ENCODE results near the gene KCTD12. TPM values are rescaled to one million over a fixed set of nuclear protein-coding genes. Genes with fewer than 3 reads are reported as not detected.

KCTD12 gene
- total RNA-seq, 1 experiment from 2014 or later: 6.7 TPM

DNA sequence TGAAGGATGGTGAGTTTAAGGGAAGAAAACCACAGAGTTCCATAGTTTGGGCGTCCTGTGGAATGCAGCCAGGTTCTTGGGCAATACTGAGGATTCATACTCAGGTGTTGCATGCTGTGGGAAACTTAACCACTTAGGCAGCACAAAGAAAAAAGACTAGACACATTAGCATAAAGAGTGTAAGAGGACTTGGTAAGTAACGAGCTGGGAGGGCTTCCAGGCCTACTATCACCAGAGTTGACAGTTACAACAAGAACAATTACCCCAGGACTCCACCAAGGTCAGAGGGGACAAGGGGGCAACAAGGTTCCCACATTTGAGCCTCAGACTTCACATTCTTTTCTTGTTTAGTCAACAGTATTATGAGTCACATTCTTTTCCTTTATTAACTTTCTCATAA is 33.2 kb downstream of the KCTD12 start:
- Mint-ChIP-seq H3K4me3 (no peak overlapping the region), H3K9me3 (peaks cover 4% of the 10 kb centered on the region; the same call in 1 of the 2 replicates), H3K27ac (no peak overlapping the region), H3K4me1 (no peaks in the 10 kb centered on the region), H3K36me3 (no peaks in the 10 kb centered on the region), H3K27me3 (ENCODE audit: low read depth) (no peaks in the 10 kb centered on the region)
- DNase-seq (ENCODE audit: low spot score): no peak
- TF ChIP-seq, protein P1, sequence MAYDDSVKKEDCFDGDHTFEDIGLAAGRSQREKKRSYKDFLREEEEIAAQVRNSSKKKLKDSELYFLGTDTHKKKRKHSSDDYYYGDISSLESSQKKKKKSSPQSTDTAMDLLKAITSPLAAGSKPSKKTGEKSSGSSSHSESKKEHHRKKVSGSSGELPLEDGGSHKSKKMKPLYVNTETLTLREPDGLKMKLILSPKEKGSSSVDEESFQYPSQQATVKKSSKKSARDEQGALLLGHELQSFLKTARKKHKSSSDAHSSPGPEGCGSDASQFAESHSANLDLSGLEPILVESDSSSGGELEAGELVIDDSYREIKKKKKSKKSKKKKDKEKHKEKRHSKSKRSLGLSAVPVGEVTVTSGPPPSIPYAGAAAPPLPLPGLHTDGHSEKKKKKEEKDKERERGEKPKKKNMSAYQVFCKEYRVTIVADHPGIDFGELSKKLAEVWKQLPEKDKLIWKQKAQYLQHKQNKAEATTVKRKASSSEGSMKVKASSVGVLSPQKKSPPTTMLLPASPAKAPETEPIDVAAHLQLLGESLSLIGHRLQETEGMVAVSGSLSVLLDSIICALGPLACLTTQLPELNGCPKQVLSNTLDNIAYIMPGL (CRISPR knock-in tag; IDR thresholded peaks at IDR 0.05): no peak
- TF ChIP-seq TCF7 (CRISPR knock-in tag; IDR thresholded peaks at IDR 0.05; ENCODE audit: low read depth): no peak
- no peak for TF ChIP-seq FOXJ3 (CRISPR knock-in tag; IDR thresholded peaks at IDR 0.05; ENCODE audit: borderline replicate concordance)
- TF ChIP-seq GTF2I (CRISPR knock-in tag; conservative IDR thresholded peaks at IDR 0.05): no peak
- no peak; the same call in 1 of the 2 replicates for ATAC-seq
- POLR2A ChIA-PET: no interaction called here
- CTCF ChIA-PET: interaction anchor here (0.5 kb wide), 1 partner anchor 300 kb away, joined by 6 read pairs; no protein-coding TSS in a partner anchor

DNA sequence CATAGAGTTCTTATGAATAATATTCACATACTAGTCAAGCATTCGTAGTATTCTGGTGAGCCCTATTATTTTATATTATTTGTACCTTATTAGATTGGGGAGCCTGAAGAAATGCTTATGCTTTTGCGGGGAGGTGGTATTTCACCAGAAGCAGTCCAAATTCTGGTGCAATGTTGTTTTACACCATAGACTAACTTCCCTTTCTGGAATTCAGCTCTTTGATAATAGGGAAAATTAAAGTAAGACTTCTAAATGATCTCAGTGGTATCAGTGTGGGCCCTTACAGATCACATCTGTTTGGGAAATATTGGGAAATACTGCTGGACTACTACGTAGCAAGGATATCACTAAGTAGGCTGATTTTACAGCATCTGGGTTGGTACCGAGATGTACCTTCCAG is 34.2 kb downstream of the KCTD12 start:
- no peaks in the 10 kb centered on the region for H3K36me3 Mint-ChIP-seq
- DNase-seq (ENCODE audit: low spot score) (no peak), ATAC-seq (no peak)
- no peak overlapping the region for H3K27ac Mint-ChIP-seq
- ChIA-PET POLR2A (no interaction called here), CTCF (no interaction called here)
- no peaks in the 10 kb centered on the region for H3K27me3 Mint-ChIP-seq (ENCODE audit: low read depth)
- TF ChIP-seq, protein P2, sequence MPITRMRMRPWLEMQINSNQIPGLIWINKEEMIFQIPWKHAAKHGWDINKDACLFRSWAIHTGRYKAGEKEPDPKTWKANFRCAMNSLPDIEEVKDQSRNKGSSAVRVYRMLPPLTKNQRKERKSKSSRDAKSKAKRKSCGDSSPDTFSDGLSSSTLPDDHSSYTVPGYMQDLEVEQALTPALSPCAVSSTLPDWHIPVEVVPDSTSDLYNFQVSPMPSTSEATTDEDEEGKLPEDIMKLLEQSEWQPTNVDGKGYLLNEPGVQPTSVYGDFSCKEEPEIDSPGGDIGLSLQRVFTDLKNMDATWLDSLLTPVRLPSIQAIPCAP (CRISPR knock-in tag; IDR thresholded peaks at IDR 0.05): no peak
- no peak for TF ChIP-seq KAT7 (CRISPR knock-in tag; IDR thresholded peaks at IDR 0.05; ENCODE audit: borderline replicate concordance)
- TF ChIP-seq, protein P3, sequence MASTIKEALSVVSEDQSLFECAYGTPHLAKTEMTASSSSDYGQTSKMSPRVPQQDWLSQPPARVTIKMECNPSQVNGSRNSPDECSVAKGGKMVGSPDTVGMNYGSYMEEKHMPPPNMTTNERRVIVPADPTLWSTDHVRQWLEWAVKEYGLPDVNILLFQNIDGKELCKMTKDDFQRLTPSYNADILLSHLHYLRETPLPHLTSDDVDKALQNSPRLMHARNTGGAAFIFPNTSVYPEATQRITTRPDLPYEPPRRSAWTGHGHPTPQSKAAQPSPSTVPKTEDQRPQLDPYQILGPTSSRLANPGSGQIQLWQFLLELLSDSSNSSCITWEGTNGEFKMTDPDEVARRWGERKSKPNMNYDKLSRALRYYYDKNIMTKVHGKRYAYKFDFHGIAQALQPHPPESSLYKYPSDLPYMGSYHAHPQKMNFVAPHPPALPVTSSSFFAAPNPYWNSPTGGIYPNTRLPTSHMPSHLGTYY (CRISPR knock-in tag; IDR thresholded peaks at IDR 0.05): no peak
- TF ChIP-seq HMGA2 (CRISPR knock-in tag; IDR thresholded peaks at IDR 0.05): no peak
- TF ChIP-seq, protein P4, sequence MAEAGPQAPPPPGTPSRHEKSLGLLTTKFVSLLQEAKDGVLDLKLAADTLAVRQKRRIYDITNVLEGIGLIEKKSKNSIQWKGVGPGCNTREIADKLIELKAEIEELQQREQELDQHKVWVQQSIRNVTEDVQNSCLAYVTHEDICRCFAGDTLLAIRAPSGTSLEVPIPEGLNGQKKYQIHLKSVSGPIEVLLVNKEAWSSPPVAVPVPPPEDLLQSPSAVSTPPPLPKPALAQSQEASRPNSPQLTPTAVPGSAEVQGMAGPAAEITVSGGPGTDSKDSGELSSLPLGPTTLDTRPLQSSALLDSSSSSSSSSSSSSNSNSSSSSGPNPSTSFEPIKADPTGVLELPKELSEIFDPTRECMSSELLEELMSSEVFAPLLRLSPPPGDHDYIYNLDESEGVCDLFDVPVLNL (CRISPR knock-in tag; IDR thresholded peaks at IDR 0.05; ENCODE audit: borderline replicate concordance, low read depth): no peak
- TF ChIP-seq NR1H2 (CRISPR knock-in tag; IDR thresholded peaks at IDR 0.05): no peak
- TF ChIP-seq, protein P5, sequence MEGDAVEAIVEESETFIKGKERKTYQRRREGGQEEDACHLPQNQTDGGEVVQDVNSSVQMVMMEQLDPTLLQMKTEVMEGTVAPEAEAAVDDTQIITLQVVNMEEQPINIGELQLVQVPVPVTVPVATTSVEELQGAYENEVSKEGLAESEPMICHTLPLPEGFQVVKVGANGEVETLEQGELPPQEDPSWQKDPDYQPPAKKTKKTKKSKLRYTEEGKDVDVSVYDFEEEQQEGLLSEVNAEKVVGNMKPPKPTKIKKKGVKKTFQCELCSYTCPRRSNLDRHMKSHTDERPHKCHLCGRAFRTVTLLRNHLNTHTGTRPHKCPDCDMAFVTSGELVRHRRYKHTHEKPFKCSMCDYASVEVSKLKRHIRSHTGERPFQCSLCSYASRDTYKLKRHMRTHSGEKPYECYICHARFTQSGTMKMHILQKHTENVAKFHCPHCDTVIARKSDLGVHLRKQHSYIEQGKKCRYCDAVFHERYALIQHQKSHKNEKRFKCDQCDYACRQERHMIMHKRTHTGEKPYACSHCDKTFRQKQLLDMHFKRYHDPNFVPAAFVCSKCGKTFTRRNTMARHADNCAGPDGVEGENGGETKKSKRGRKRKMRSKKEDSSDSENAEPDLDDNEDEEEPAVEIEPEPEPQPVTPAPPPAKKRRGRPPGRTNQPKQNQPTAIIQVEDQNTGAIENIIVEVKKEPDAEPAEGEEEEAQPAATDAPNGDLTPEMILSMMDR (IDR thresholded peaks at IDR 0.05): no peak
- TF ChIP-seq, protein P6, sequence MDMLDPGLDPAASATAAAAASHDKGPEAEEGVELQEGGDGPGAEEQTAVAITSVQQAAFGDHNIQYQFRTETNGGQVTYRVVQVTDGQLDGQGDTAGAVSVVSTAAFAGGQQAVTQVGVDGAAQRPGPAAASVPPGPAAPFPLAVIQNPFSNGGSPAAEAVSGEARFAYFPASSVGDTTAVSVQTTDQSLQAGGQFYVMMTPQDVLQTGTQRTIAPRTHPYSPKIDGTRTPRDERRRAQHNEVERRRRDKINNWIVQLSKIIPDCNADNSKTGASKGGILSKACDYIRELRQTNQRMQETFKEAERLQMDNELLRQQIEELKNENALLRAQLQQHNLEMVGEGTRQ (CRISPR knock-in tag; IDR thresholded peaks at IDR 0.05): no peak
- TF ChIP-seq, protein P7, sequence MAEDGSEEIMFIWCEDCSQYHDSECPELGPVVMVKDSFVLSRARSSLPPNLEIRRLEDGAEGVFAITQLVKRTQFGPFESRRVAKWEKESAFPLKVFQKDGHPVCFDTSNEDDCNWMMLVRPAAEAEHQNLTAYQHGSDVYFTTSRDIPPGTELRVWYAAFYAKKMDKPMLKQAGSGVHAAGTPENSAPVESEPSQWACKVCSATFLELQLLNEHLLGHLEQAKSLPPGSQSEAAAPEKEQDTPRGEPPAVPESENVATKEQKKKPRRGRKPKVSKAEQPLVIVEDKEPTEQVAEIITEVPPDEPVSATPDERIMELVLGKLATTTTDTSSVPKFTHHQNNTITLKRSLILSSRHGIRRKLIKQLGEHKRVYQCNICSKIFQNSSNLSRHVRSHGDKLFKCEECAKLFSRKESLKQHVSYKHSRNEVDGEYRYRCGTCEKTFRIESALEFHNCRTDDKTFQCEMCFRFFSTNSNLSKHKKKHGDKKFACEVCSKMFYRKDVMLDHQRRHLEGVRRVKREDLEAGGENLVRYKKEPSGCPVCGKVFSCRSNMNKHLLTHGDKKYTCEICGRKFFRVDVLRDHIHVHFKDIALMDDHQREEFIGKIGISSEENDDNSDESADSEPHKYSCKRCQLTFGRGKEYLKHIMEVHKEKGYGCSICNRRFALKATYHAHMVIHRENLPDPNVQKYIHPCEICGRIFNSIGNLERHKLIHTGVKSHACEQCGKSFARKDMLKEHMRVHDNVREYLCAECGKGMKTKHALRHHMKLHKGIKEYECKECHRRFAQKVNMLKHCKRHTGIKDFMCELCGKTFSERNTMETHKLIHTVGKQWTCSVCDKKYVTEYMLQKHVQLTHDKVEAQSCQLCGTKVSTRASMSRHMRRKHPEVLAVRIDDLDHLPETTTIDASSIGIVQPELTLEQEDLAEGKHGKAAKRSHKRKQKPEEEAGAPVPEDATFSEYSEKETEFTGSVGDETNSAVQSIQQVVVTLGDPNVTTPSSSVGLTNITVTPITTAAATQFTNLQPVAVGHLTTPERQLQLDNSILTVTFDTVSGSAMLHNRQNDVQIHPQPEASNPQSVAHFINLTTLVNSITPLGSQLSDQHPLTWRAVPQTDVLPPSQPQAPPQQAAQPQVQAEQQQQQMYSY (CRISPR knock-in tag; IDR thresholded peaks at IDR 0.05): no peak
- H3K4me3 Mint-ChIP-seq: no peak overlapping the region
- no peaks in the 10 kb centered on the region for H3K4me1 Mint-ChIP-seq
- H3K9me3 Mint-ChIP-seq: peaks cover 4% of the 10 kb centered on the region; the same call in 1 of the 2 replicates

Measured in WTC11 (cell line).